Endothelial cell of umbilical vein (primary cell): ENCODE measurements around the gene TSPEAR. TPM values are rescaled to one million over a fixed set of nuclear protein-coding genes. Genes with fewer than 3 reads are reported as not detected.

Experiments
- BruUV-seq: library from RNA; stranded (reverse); fragments of 400-500 nt; replicated peaks from 2 replicates; lab custom pipeline; 2021; lab: Mats Ljungman, UMichigan
- CTCF ChIA-PET: fragments of 300-600, 350-600 bp; sonication (Branson Sonifier 250); formaldehyde crosslinking; loops from one replicate; lab custom pipeline; 2021; ENCODE audit warnings: antibody characterized with exemption, inconsistent platforms; lab: Charles Lee
- POLR2A ChIA-PET: fragments of 300-600, 350-600 bp; sonication (Branson Sonifier 250); formaldehyde crosslinking; loops from one replicate; lab custom pipeline; 2021; ENCODE audit warnings: antibody characterized with exemption, inconsistent platforms; lab: Charles Lee
- DNase-seq: peaks from one replicate; pipeline ENCODE4 v3.0.0-alpha.2; 2011; ENCODE audit warnings: low read depth, low spot score
- FAIRE-seq: peaks from 2 replicates; lab custom pipeline; 2011; peaks lifted over from hg19 to GRCh38; lab: Jason Lieb, UNC
- H2AFZ ChIP-seq: 2 replicates; pipeline ENCODE4 v1.6.0; 2012; ENCODE audit warnings: low read depth, low read length, control low read depth, inconsistent platforms
- H3K27ac ChIP-seq: 2 replicates; pipeline ENCODE4 v1.5.1; 2011; ENCODE audit warnings: low read depth, mild to moderate bottlenecking, control low read depth, low read length, moderate library complexity; ENCODE audit not compliant: insufficient read depth
- H3K27me3 ChIP-seq, 2 experiments: 2 replicates each; pipeline versions ENCODE4 v1.6.0 to v1.6.1; 2011; ENCODE audit warnings: low read length in 2 of 2, mixed read lengths in 1 of 2; ENCODE audit not compliant: control insufficient read depth in 2 of 2, insufficient read depth in 2 of 2
- H3K36me3 ChIP-seq, 2 experiments: 2 replicates in 1 of 2; 3 replicates in 1 of 2; pipeline ENCODE4 v1.5.1; 2011; ENCODE audit warnings: low read length in 2 of 2, mild to moderate bottlenecking in 1 of 2, moderate library complexity in 1 of 2; ENCODE audit not compliant: control insufficient read depth in 2 of 2, insufficient read depth in 2 of 2; ENCODE audit errors: extremely low read depth in 1 of 2
- H3K4me1 ChIP-seq: 3 replicates; pipeline ENCODE4 v1.5.1; 2011; ENCODE audit warnings: mild to moderate bottlenecking, low read length; ENCODE audit not compliant: control insufficient read depth, insufficient read depth; ENCODE audit errors: extremely low read depth
- H3K4me2 ChIP-seq: 2 replicates; pipeline ENCODE4 v1.6.1; 2011; ENCODE audit warnings: low read length, control low read depth, mixed read lengths; ENCODE audit not compliant: insufficient read depth
- H3K4me3 ChIP-seq, 3 experiments: fragments of 200-600 bp in 1 of 3; sonication (generic), shearing (Covaris generic) in 1 of 3; replicated peaks in 1 of 3; 2 replicates each; pipeline ENCODE4 v1.5.1; 2011 to 2016; ENCODE audit warnings: control low read depth in 3 of 3, low read length in 3 of 3, mild to moderate bottlenecking in 2 of 3, inconsistent platforms in 1 of 3, low read depth in 1 of 3, moderate library complexity in 1 of 3; ENCODE audit not compliant: insufficient read depth in 1 of 3
- H3K79me2 ChIP-seq: 2 replicates; pipeline ENCODE4 v1.6.0; 2012; ENCODE audit warnings: low read length, inconsistent platforms; ENCODE audit not compliant: control insufficient read depth, insufficient read depth
- H3K9ac ChIP-seq: replicated peaks from 2 replicates; pipeline ENCODE3; 2011; ENCODE audit warnings: low read length, control low read depth; ENCODE audit not compliant: insufficient read depth; ENCODE audit errors: extremely low read depth
- H3K9me1 ChIP-seq: replicated peaks from 3 replicates; pipeline ENCODE4 v1.6.0; 2011; ENCODE audit warnings: mild to moderate bottlenecking, low read length; ENCODE audit not compliant: control insufficient read depth, insufficient read depth; ENCODE audit errors: extremely low read depth
- H3K9me3 ChIP-seq: replicated peaks from 2 replicates; pipeline ENCODE4 v1.5.1; 2012; ENCODE audit warnings: low read length, inconsistent platforms; ENCODE audit not compliant: control insufficient read depth, insufficient read depth
- H4K20me1 ChIP-seq: replicated peaks from 2 replicates; pipeline ENCODE3; 2011; ENCODE audit warnings: mild to moderate bottlenecking, low read length; ENCODE audit not compliant: control insufficient read depth, insufficient read depth; ENCODE audit errors: extremely low read depth
- EZH2 ChIP-seq: IDR thresholded peaks from 2 replicates; pipeline ENCODE4 v1.6.1; 2012; ENCODE audit warnings: borderline replicate concordance, low read depth, mild to moderate bottlenecking, moderate library complexity, low read length, inconsistent platforms; ENCODE audit not compliant: severe bottlenecking
- FOS ChIP-seq: IDR thresholded peaks from 2 replicates; pipeline ENCODE4 v1.6.1; 2011; ENCODE audit warnings: mild to moderate bottlenecking, low read length, moderate library complexity, borderline replicate concordance; ENCODE audit not compliant: insufficient read depth
- GATA2 ChIP-seq: IDR thresholded peaks from 2 replicates; pipeline ENCODE4 v1.7.0; 2011; ENCODE audit warnings: low read depth, mild to moderate bottlenecking, moderate library complexity, mixed read lengths, low read length; ENCODE audit not compliant: insufficient read length, insufficient read depth
- JUN ChIP-seq: IDR thresholded peaks from 2 replicates; pipeline ENCODE4 v1.6.1; 2011; ENCODE audit warnings: borderline replicate concordance, low read depth; ENCODE audit not compliant: insufficient read length, insufficient read depth
- POLR2A ChIP-seq: IDR thresholded peaks from 2 replicates; pipeline ENCODE4 v1.6.1; 2012; ENCODE audit warnings: low read depth, mild to moderate bottlenecking, control low read depth, low read length
- dilution Hi-C: fragments of 300-500 bp; cut with MboI; formaldehyde crosslinking; loops from one replicate; pipeline ENCODE4 v1.15.0; 2019; ENCODE audit warnings: low sequenced_read_pairs; ENCODE audit not compliant: extremely low pct_ligation_motif_present
- intact Hi-C: fragments of 100-400 bp; cut with micrococcal nuclease; formaldehyde crosslinking; loops from one replicate; pipeline ENCODE4 v1.10.0; 2022
- polyA plus RNA-seq, 4 experiments: library from polyadenylated mRNA; depleted of rRNA in 3 of 4; stranded (reverse) in 3 of 4; unstranded in 1 of 4; fragments of >200 nt; gene quantifications; 2 replicates each; pipeline versions ENCODE4 v1.2.1 to v1.2.3, GENCODE V29; 2011 to 2012; ENCODE audit warnings: missing spikeins in 1 of 4
- total RNA-seq: library from RNA; stranded (reverse); gene quantifications from 2 replicates; pipeline ENCODE4 v1.2.3, GENCODE V29; 2021
- TF ChIP-seq, protein P1 (sequence below), 2 donors: IDR thresholded peaks; 1 replicate in 1 of 2; 2 replicates in 1 of 2; pipeline ENCODE4 v1.5.1; 2011; ENCODE audit warnings: low read length in 2 of 2, mild to moderate bottlenecking in 2 of 2, moderate library complexity in 2 of 2, control low read depth in 1 of 2, inconsistent platforms in 1 of 2, low read depth in 1 of 2; ENCODE audit not compliant: insufficient read depth in 1 of 2; ENCODE audit errors: extremely low read depth in 1 of 2

The TSPEAR gene
- total and polyA plus RNA-seq, 2 donors (not counting 3 experiments of a cell fraction or from before 2014, with no cell fraction given): 0.01 TPM; not detected in 1

- Histone ChIP-seq H4K20me1 (no peaks in the 10 kb centered on the region), H3K9me3 (no peaks in the 10 kb centered on the region), H3K4me2 (no peak overlapping the region), H3K36me3 (no peaks in the 10 kb centered on the region), H3K79me2 (no peaks in the 10 kb centered on the region), H3K4me3 (no peak overlapping the region), H2AFZ (no peak overlapping the region), H3K27ac (no peak overlapping the region), H3K4me1 (no peaks in the 10 kb centered on the region), H3K27me3 (peaks cover 0 to 3% of the 10 kb centered on the region in 2 experiments), H3K9ac (no peak overlapping the region), H3K9me1 (no peaks in the 10 kb centered on the region)
- intact Hi-C loops: no loop called here
- DNase-seq: no peak
- dilution Hi-C loops: no loop called here
- TF ChIP-seq EZH2: no peak
- TF ChIP-seq, protein P1, sequence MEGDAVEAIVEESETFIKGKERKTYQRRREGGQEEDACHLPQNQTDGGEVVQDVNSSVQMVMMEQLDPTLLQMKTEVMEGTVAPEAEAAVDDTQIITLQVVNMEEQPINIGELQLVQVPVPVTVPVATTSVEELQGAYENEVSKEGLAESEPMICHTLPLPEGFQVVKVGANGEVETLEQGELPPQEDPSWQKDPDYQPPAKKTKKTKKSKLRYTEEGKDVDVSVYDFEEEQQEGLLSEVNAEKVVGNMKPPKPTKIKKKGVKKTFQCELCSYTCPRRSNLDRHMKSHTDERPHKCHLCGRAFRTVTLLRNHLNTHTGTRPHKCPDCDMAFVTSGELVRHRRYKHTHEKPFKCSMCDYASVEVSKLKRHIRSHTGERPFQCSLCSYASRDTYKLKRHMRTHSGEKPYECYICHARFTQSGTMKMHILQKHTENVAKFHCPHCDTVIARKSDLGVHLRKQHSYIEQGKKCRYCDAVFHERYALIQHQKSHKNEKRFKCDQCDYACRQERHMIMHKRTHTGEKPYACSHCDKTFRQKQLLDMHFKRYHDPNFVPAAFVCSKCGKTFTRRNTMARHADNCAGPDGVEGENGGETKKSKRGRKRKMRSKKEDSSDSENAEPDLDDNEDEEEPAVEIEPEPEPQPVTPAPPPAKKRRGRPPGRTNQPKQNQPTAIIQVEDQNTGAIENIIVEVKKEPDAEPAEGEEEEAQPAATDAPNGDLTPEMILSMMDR (IDR thresholded peaks at IDR 0.05; ENCODE audit: extremely low read depth in 1 of 2, insufficient read depth in 1 of 2, low read depth in 1 of 2, low read length in 2 of 2): no peak
- no peak for TF ChIP-seq JUN
- ChIA-PET CTCF (no interaction called here), POLR2A (no interaction called here)
- BruUV-seq: no TSS peak
- FAIRE-seq: no peak
These were observed 176.7 kb downstream of the TSPEAR start for GRCh38 chr21:44534688-44535087.

- POLR2A ChIA-PET: no interaction called here
- no peak overlapping the region for H2AFZ ChIP-seq
- CTCF ChIA-PET: no interaction called here
These were observed 177.3 kb downstream of the TSPEAR start for GRCh38 chr21:44533891-44534627.

More at GRCh38 chr21:44533891-44534627, 177.3 kb downstream of the TSPEAR start:
- dilution Hi-C loops (no loop called here), intact Hi-C loops (no loop called here)
- no peaks in the 10 kb centered on the region for H4K20me1 ChIP-seq
- H3K79me2 ChIP-seq: no peaks in the 10 kb centered on the region
- no peak overlapping the region for H3K9ac ChIP-seq
- H3K9me1 ChIP-seq: no peaks in the 10 kb centered on the region
- peaks cover 0 to 3% of the 10 kb centered on the region in 2 experiments for H3K27me3 ChIP-seq
- H3K27ac ChIP-seq: no peak overlapping the region
- BruUV-seq: no TSS peak
- TF ChIP-seq FOS (no peak), POLR2A (no peak), GATA2 (no peak)
- TF ChIP-seq, protein P1 (IDR thresholded peaks at IDR 0.05; ENCODE audit: extremely low read depth in 1 of 2, insufficient read depth in 1 of 2, low read depth in 1 of 2, low read length in 2 of 2): no peak
- H3K4me2 ChIP-seq: no peak overlapping the region
- H3K36me3 ChIP-seq: no peaks in the 10 kb centered on the region
- H3K4me3 ChIP-seq: no peak overlapping the region
- FAIRE-seq (no peak), DNase-seq (no peak)
- H3K9me3 ChIP-seq: no peaks in the 10 kb centered on the region
- H3K4me1 ChIP-seq: no peaks in the 10 kb centered on the region
